Ascending aorta (tissue), 2 donors: ENCODE measurements around the gene GKN2. TPM values are rescaled to one million over a fixed set of nuclear protein-coding genes. Genes with fewer than 3 reads are reported as not detected.

Experiments
- DNase-seq, 2 donors: peaks; one replicate each; pipeline ENCODE4 v3.0.0-alpha.2; 2019; ENCODE audit warnings: low spot score in 2 of 2
- H3K27ac ChIP-seq, 2 donors: fragments of 200-600 bp; sonication (generic); one replicate each; pipeline ENCODE4 v1.5.1; 2016 to 2017; ENCODE audit warnings: mild to moderate bottlenecking in 1 of 2
- H3K27me3 ChIP-seq: fragments of 200-600 bp; sonication (generic); one replicate; pipeline ENCODE4 v1.5.1; 2017
- H3K36me3 ChIP-seq, 2 donors: fragments of 200-600 bp; sonication (generic); one replicate each; pipeline ENCODE4 v1.5.1; 2016
- H3K4me1 ChIP-seq, 2 donors: fragments of 200-600 bp; sonication (generic); one replicate each; pipeline ENCODE4 v1.5.1; 2016 to 2017; ENCODE audit warnings: mild to moderate bottlenecking in 1 of 2
- H3K4me3 ChIP-seq, 2 donors: fragments of 200-600 bp; sonication (generic); one replicate each; pipeline ENCODE4 v1.5.1; 2016 to 2017; ENCODE audit warnings: mild to moderate bottlenecking in 1 of 2
- H3K9me3 ChIP-seq, 2 donors: fragments of 200-600 bp; sonication (generic); one replicate each; pipeline ENCODE4 v1.5.1; 2016
- intact Hi-C: fragments of 100-400 bp; cut with DNase I; formaldehyde crosslinking; loops from one replicate; pipeline ENCODE4 v1.15.1; 2023
- total RNA-seq: library from RNA; depleted of rRNA; stranded (reverse); fragments of >200 nt; gene quantifications from one replicate; pipeline ENCODE4 v1.1.0, GENCODE V29; 2016
- TF ChIP-seq, protein P1 (sequence below), 3 experiments: fragments of 200-600 bp in 2 of 3; fragments of 450-650 bp in 1 of 3; sonication (generic) in 2 of 3; IDR thresholded peaks; one replicate each; pipeline ENCODE4 v1.5.1; 2016 to 2019; ENCODE audit warnings: antibody characterized with exemption in 3 of 3, mild to moderate bottlenecking in 1 of 3, moderate library complexity in 1 of 3

The GKN2 gene
- total RNA-seq, 1 donor from 2014 or later = 0.75 TPM

- peak in 1 of 2 donors; percentile 86 for DNase-seq
- TF ChIP-seq, protein P1, sequence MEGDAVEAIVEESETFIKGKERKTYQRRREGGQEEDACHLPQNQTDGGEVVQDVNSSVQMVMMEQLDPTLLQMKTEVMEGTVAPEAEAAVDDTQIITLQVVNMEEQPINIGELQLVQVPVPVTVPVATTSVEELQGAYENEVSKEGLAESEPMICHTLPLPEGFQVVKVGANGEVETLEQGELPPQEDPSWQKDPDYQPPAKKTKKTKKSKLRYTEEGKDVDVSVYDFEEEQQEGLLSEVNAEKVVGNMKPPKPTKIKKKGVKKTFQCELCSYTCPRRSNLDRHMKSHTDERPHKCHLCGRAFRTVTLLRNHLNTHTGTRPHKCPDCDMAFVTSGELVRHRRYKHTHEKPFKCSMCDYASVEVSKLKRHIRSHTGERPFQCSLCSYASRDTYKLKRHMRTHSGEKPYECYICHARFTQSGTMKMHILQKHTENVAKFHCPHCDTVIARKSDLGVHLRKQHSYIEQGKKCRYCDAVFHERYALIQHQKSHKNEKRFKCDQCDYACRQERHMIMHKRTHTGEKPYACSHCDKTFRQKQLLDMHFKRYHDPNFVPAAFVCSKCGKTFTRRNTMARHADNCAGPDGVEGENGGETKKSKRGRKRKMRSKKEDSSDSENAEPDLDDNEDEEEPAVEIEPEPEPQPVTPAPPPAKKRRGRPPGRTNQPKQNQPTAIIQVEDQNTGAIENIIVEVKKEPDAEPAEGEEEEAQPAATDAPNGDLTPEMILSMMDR (IDR thresholded peaks at IDR 0.05) = peak; percentile 70 to 94 (median 89)
- Histone ChIP-seq H3K9me3 (no peaks in the 10 kb centered on the region), H3K27me3 (no peaks in the 10 kb centered on the region), H3K4me1 (peaks cover 3 to 12% of the 10 kb centered on the region in 2 donors), H3K36me3 (no peaks in the 10 kb centered on the region), H3K27ac (no peak overlapping the region), H3K4me3 (no peak overlapping the region)
- intact Hi-C loops = loop anchor here (1.0 to 5.0 kb wide), 4 partner anchors 78 to 448 kb away; no protein-coding TSS in a partner anchor
Measured at GRCh38 chr2:68909793-68910674, 42.7 kb downstream of the GKN2 start.

DNA sequence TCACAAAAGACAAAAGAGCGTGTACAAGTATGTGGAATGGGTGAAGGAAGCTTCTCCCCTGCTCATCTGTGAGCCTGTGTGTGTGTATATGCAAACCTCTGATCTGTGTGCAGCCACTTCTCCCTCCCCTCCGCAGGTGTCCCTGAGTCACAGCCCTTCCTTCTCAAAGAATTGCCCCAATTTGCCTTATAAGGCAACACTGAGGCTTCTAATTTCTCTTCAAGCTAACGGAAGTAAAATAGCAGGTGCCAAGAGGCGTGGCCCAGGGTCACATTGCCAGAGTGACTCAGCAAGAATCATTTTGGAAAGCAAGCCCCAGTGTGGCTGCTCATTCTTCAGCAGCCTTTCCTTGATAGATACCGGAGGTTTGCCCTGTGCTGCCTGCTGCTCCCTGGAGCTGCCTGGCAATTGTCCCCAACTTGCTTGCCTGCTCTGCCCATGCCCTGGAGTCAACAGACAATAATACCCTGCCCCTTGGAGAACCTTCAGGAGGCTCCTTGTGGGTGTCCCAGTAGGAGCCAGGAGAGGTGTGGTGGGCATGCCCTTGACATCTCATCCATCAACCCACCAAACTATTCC lies 44.2 kb downstream of the GKN2 start:
- Histone ChIP-seq H3K36me3 (no peaks in the 10 kb centered on the region), H3K4me1 (peaks cover 3 to 12% of the 10 kb centered on the region in 2 donors), H3K27me3 (no peaks in the 10 kb centered on the region), H3K27ac (peak overlapping the region; percentile 35 to 51), H3K9me3 (no peaks in the 10 kb centered on the region), H3K4me3 (no peak overlapping the region)
- TF ChIP-seq, protein P1 (IDR thresholded peaks at IDR 0.05) = no peak
- DNase-seq = peak; percentile 50 to 90
- intact Hi-C loops = loop anchor here (2.0 to 5.0 kb wide), 3 partner anchors 76 to 446 kb away; no protein-coding TSS in a partner anchor

GRCh38 chr2:68907920-68908253 lies 44.8 kb downstream of the GKN2 start:
- Histone ChIP-seq H3K4me3 (no peak overlapping the region), H3K36me3 (no peaks in the 10 kb centered on the region), H3K27ac (peak overlapping the region in 1 of 2 donors; percentile 16), H3K27me3 (no peaks in the 10 kb centered on the region), H3K9me3 (no peaks in the 10 kb centered on the region), H3K4me1 (peaks cover 3 to 12% of the 10 kb centered on the region in 2 donors)
- no peak for DNase-seq
- intact Hi-C loops = loop anchor here (2.0 to 5.0 kb wide), 3 partner anchors 76 to 446 kb away; no protein-coding TSS in a partner anchor
- TF ChIP-seq, protein P1 (IDR thresholded peaks at IDR 0.05) = no peak

- intact Hi-C loops = loop anchor here (5.0 kb wide), 2 partner anchors 75 to 445 kb away; no protein-coding TSS in a partner anchor
- Histone ChIP-seq H3K4me3 (no peak overlapping the region), H3K36me3 (no peaks in the 10 kb centered on the region), H3K9me3 (peaks cover 0 to 3% of the 10 kb centered on the region in 2 donors), H3K27me3 (no peaks in the 10 kb centered on the region), H3K27ac (peak overlapping the region in 1 of 2 donors; percentile 16), H3K4me1 (peaks cover 3 to 12% of the 10 kb centered on the region in 2 donors)
- TF ChIP-seq, protein P1 (IDR thresholded peaks at IDR 0.05) = no peak
- DNase-seq = no peak
Measured at GRCh38 chr2:68907232-68907919, 45.3 kb downstream of the GKN2 start.

DNA sequence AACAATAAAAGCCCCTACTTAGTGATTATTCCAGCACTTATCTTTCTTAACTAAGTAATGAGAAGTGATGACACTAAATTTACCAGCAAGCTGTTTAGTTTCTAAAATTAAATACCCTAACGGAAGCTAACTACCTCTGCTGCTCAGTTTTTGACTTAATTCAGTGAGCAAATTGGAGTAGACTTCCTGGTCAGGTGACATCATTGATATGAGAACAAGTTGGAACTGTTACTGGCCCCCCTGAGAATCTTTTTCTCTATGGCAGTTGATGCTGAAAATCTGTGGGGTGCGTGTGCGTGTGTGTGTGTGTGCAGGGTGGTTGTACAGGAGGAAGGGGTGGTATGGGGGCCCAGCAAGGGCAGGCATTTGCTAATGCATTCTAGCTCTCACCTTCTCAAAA lies 46.0 kb downstream of the GKN2 start:
- Histone ChIP-seq H3K27ac (no peak overlapping the region), H3K27me3 (no peaks in the 10 kb centered on the region), H3K4me1 (peaks cover 3 to 12% of the 10 kb centered on the region in 2 donors), H3K4me3 (no peak overlapping the region), H3K36me3 (no peaks in the 10 kb centered on the region), H3K9me3 (peaks cover 0 to 9% of the 10 kb centered on the region in 2 donors)
- no peak for DNase-seq
- TF ChIP-seq, protein P1 (IDR thresholded peaks at IDR 0.05) = no peak
- intact Hi-C loops = loop anchor here (5.0 kb wide), 2 partner anchors 74 to 444 kb away; no protein-coding TSS in a partner anchor
